Activated CD8-positive, alpha-beta memory T cell treated with anti-CD3 and anti-CD28 coated beads, Interleukin-2, amount 10 ng/mL, durations not matched to agents 7 days and 5 days (primary cell): ENCODE results near the gene TTC39C. TPM values are rescaled to one million over a fixed set of nuclear protein-coding genes. Genes with fewer than 3 reads are reported as not detected.

ENCODE experiments used
- ATAC-seq: fragments of 150-1000 bp; cut with Tn5 transposase; one replicate; pipeline ENCODE4 v1.10.0; 2021; ENCODE audit warnings: moderate library complexity
- CTCF ChIA-PET: fragments of 350-600 bp; sonication (Branson Sonifier 250); formaldehyde crosslinking; loops from one replicate; lab custom pipeline; 2021; ENCODE audit warnings: antibody characterized with exemption; lab: Charles Lee
- DNase-seq: peaks from one replicate; pipeline ENCODE4 v3.0.0-alpha.2; 2020
- H3K27ac Mint-ChIP-seq: one replicate; pipeline ENCODE4 v1.8.0; 2021; ENCODE audit warnings: mild to moderate bottlenecking, mixed read lengths
- H3K27me3 Mint-ChIP-seq: one replicate; pipeline ENCODE4 v1.8.0; 2021; ENCODE audit warnings: mixed read lengths
- H3K36me3 Mint-ChIP-seq: one replicate; pipeline ENCODE4 v1.8.0; 2021; ENCODE audit warnings: mild to moderate bottlenecking, mixed read lengths
- H3K4me1 Mint-ChIP-seq: one replicate; pipeline ENCODE4 v1.8.0; 2021; ENCODE audit warnings: mixed read lengths
- H3K4me3 Mint-ChIP-seq: one replicate; pipeline ENCODE4 v1.8.0; 2021; ENCODE audit warnings: mild to moderate bottlenecking, moderate library complexity, mixed read lengths
- H3K9me3 Mint-ChIP-seq: one replicate; pipeline ENCODE4 v1.8.0; 2022; ENCODE audit warnings: low read depth, mixed read lengths
- total RNA-seq, 2 experiments: library from RNA; stranded (reverse); gene quantifications; one replicate each; pipeline ENCODE4 v1.2.3, GENCODE V29; 2021

TTC39C gene
- total RNA-seq, 2 experiments from 2014 or later: 59.0 to 69.7 TPM

GRCh38 chr18:23998820-23999219, 15.7 kb upstream of the TTC39C start:
- Mint-ChIP-seq H3K4me3 (peak overlapping the region; percentile 9), H3K27ac (peak overlapping the region; percentile 52), H3K36me3 (peaks cover 6% of the 10 kb centered on the region), H3K27me3 (no peaks in the 10 kb centered on the region), H3K4me1 (peaks cover 63% of the 10 kb centered on the region), H3K9me3 (no peaks in the 10 kb centered on the region)
- no peak for DNase-seq
- no peak for ATAC-seq
- CTCF ChIA-PET: interaction anchor here (0.9 to 1.8 kb wide), 3 partner anchors 78 to 130 kb away, joined by 3 to 5 read pairs (median 4); no protein-coding TSS in a partner anchor

GRCh38 chr18:24000613-24001490, 13.7 kb upstream of the TTC39C start:
- DNase-seq: peak; percentile 61
- H3K4me1 Mint-ChIP-seq: peaks cover 61% of the 10 kb centered on the region
- ATAC-seq: peak; percentile 78

GRCh38 chr18:24002479-24002878, 12.1 kb upstream of the TTC39C start:
- peaks cover 6% of the 10 kb centered on the region for H3K36me3 Mint-ChIP-seq
- H3K27me3 Mint-ChIP-seq: no peaks in the 10 kb centered on the region
- no peaks in the 10 kb centered on the region for H3K9me3 Mint-ChIP-seq
- H3K4me1 Mint-ChIP-seq: peaks cover 61% of the 10 kb centered on the region
- peak overlapping the region; percentile 45 for H3K27ac Mint-ChIP-seq
- H3K4me3 Mint-ChIP-seq: peak overlapping the region; percentile 4
- CTCF ChIA-PET: interaction anchor here (0.8 kb wide), 1 partner anchor 10 kb away, joined by 3 read pairs; no protein-coding TSS in a partner anchor
- DNase-seq: no peak
- no peak for ATAC-seq

More at GRCh38 chr18:24000613-24001490, 13.7 kb upstream of the TTC39C start:
- CTCF ChIA-PET: interaction anchor here (0.6 to 1.6 kb wide), 2 partner anchors 8 to 10 kb away, joined by 3 to 9 read pairs; no protein-coding TSS in a partner anchor
- Mint-ChIP-seq H3K4me3 (peak overlapping the region; percentile 58), H3K36me3 (peaks cover 6% of the 10 kb centered on the region), H3K27ac (peak overlapping the region; percentile 90), H3K9me3 (no peaks in the 10 kb centered on the region), H3K27me3 (no peaks in the 10 kb centered on the region)

GRCh38 chr18:24003288-24003687, 11.3 kb upstream of the TTC39C start:
- no peak for DNase-seq
- H3K27me3 Mint-ChIP-seq: no peaks in the 10 kb centered on the region
- peaks cover 6% of the 10 kb centered on the region for H3K36me3 Mint-ChIP-seq
- peaks cover 63% of the 10 kb centered on the region for H3K4me1 Mint-ChIP-seq
- H3K27ac Mint-ChIP-seq: no peak overlapping the region
- H3K9me3 Mint-ChIP-seq: no peaks in the 10 kb centered on the region
- no peak for ATAC-seq
- no peak overlapping the region for H3K4me3 Mint-ChIP-seq
- CTCF ChIA-PET: interaction anchor here (0.8 to 1.0 kb wide), 2 partner anchors 12 to 26 kb away, joined by 3 read pairs; no protein-coding TSS in a partner anchor

DNA sequence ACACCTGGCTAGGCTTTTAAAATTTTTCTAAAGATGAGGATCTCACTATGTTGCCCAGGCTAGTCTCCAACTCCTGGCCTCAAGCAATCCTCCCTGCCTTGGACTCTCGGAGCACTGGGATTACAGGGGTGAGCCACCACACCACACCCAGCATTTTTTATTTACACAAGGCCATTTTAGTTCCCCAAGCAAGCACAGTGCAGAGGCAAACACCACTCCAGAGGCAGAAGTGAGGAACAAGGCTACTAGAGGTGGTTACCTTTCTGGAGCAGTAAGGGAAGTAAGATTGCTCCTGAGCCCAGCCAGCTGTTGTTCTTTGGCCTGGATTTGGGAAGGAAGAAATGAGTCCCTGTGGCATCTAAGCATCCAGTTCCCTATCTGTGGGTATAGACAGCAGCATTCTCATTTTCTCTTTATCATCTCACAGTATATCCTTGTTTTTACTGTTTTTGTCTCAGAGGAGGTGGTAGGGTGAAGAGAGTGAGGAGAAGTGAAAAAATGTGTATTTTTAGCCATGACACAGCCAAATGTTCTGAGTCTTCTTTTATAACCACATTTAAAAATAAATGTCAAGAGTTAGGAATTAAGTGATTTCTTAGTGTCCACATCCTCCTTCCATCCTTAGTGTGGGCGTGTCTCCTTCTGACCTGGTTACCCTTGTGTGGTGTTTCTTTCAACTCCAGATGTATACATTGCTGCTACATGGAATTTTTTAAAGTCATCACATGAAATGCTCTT, 10.5 kb upstream of the TTC39C start:
- Mint-ChIP-seq H3K9me3 (no peaks in the 10 kb centered on the region), H3K4me3 (no peak overlapping the region), H3K36me3 (peaks cover 9% of the 10 kb centered on the region), H3K27me3 (no peaks in the 10 kb centered on the region), H3K27ac (no peak overlapping the region), H3K4me1 (peaks cover 66% of the 10 kb centered on the region)
- ATAC-seq: no peak
- CTCF ChIA-PET: interaction anchor here (0.8 to 1.0 kb wide), 2 partner anchors 11 to 26 kb away, joined by 3 read pairs; no protein-coding TSS in a partner anchor
- no peak for DNase-seq

GRCh38 chr18:24006712-24007313, 7.7 kb upstream of the TTC39C start:
- no peaks in the 10 kb centered on the region for H3K9me3 Mint-ChIP-seq
- no peak for DNase-seq
- no peak overlapping the region for H3K27ac Mint-ChIP-seq
- CTCF ChIA-PET: interaction anchor here (1.1 to 1.2 kb wide), 2 partner anchors 8 to 14 kb away, joined by 3 to 4 read pairs; no protein-coding TSS in a partner anchor
- H3K4me1 Mint-ChIP-seq: peaks cover 71% of the 10 kb centered on the region
- H3K36me3 Mint-ChIP-seq: peaks cover 6% of the 10 kb centered on the region
- no peak for ATAC-seq
- no peak overlapping the region for H3K4me3 Mint-ChIP-seq
- H3K27me3 Mint-ChIP-seq: no peaks in the 10 kb centered on the region

DNA sequence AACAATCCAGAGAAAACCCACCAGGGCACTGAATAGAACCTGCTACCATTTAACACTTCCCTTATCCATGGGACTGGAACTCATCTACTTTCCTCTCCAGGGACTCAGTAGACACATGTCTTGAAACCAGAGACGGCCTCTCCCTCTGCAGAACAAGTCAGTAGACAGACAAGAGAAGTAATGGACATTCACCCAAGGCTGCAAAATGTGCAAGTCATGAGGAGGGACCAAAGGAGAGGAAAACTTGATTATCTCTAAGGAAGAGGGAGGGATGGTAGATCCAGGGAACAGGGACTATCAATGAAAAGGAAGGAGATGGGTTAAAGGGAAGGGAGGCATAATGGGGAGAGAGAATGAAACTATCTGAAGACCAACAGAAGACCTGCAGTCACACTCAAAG, 5.3 kb upstream of the TTC39C start:
- Mint-ChIP-seq H3K27me3 (no peaks in the 10 kb centered on the region), H3K9me3 (no peaks in the 10 kb centered on the region), H3K4me1 (peaks cover 64% of the 10 kb centered on the region), H3K4me3 (no peak overlapping the region), H3K27ac (peak overlapping the region; percentile 76), H3K36me3 (peaks cover 3% of the 10 kb centered on the region)
- ATAC-seq (no peak), DNase-seq (no peak)
- CTCF ChIA-PET: interaction anchor here (2.5 kb wide), 1 partner anchor 8 kb away, joined by 9 read pairs; no protein-coding TSS in a partner anchor

GRCh38 chr18:24009651-24010333, 4.8 kb upstream of the TTC39C start:
- no peak overlapping the region for H3K4me3 Mint-ChIP-seq
- peaks cover 59% of the 10 kb centered on the region for H3K4me1 Mint-ChIP-seq
- peak overlapping the region; percentile 76 for H3K27ac Mint-ChIP-seq
- peaks cover 3% of the 10 kb centered on the region for H3K36me3 Mint-ChIP-seq
- DNase-seq (peak; percentile 76), ATAC-seq (no peak)
- H3K27me3 Mint-ChIP-seq: no peaks in the 10 kb centered on the region
- CTCF ChIA-PET: interaction anchor here (0.8 to 2.5 kb wide), 3 partner anchors 9 to 44 kb away, joined by 3 to 9 read pairs (median 4); no protein-coding TSS in a partner anchor
- no peaks in the 10 kb centered on the region for H3K9me3 Mint-ChIP-seq

DNA sequence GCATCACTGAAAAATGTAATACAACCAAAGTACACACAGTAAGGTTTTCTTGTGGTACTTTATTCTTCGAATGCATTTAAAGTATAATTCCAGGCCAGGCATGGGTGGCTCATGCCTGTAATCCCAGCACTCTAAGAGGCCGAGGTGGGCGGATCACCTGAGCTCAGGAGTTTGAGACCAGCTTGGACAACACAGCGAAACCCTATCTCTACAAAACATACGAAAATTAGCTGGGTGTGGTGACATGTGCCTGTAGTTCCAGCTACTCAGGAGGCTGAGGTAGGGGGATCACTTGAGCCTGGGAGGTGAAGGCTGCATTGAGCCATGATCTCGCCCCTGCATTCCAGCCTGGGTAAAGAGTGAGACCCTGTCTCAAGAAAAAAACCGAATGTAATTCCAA, 3.9 kb upstream of the TTC39C start:
- Mint-ChIP-seq H3K27me3 (no peaks in the 10 kb centered on the region), H3K27ac (peak overlapping the region; percentile 92), H3K4me3 (no peak overlapping the region), H3K36me3 (peaks cover 5% of the 10 kb centered on the region), H3K4me1 (peaks cover 55% of the 10 kb centered on the region), H3K9me3 (no peaks in the 10 kb centered on the region)
- ATAC-seq (no peak), DNase-seq (no peak)
- CTCF ChIA-PET: interaction anchor here (0.8 to 2.5 kb wide), 7 partner anchors 10 to 45 kb away, joined by 3 to 9 read pairs (median 4); no protein-coding TSS in a partner anchor

GRCh38 chr18:24011123-24011917, 3.2 kb upstream of the TTC39C start:
- Mint-ChIP-seq H3K27me3 (no peaks in the 10 kb centered on the region), H3K27ac (peak overlapping the region; percentile 92), H3K9me3 (no peaks in the 10 kb centered on the region), H3K36me3 (peaks cover 10% of the 10 kb centered on the region), H3K4me3 (peak overlapping the region; percentile 49), H3K4me1 (peaks cover 59% of the 10 kb centered on the region)
- DNase-seq: peak; percentile 58
- CTCF ChIA-PET: interaction anchor here (1.0 to 2.5 kb wide), 5 partner anchors 10 to 42 kb away, joined by 3 to 9 read pairs (median 4); no protein-coding TSS in a partner anchor
- no peak for ATAC-seq

GRCh38 chr18:24013051-24013450, 1.5 kb upstream of the TTC39C start:
- H3K9me3 Mint-ChIP-seq: no peaks in the 10 kb centered on the region
- CTCF ChIA-PET: interaction anchor here (0.7 to 3.5 kb wide), 2 partner anchors 63 to 153 kb away, joined by 3 to 8 read pairs; no protein-coding TSS in a partner anchor
- no peaks in the 10 kb centered on the region for H3K27me3 Mint-ChIP-seq
- peaks cover 70% of the 10 kb centered on the region for H3K4me1 Mint-ChIP-seq
- peaks cover 22% of the 10 kb centered on the region for H3K36me3 Mint-ChIP-seq
- peak overlapping the region; percentile 92 for H3K27ac Mint-ChIP-seq
- ATAC-seq: no peak
- DNase-seq: no peak
- peak overlapping the region; percentile 49 for H3K4me3 Mint-ChIP-seq
